Measurements from ENCODE around the gene POU2AF2. TPM values are rescaled to one million over a fixed set of nuclear protein-coding genes. Genes with fewer than 3 reads are reported as not detected.

POU2AF2 gene, protein sequence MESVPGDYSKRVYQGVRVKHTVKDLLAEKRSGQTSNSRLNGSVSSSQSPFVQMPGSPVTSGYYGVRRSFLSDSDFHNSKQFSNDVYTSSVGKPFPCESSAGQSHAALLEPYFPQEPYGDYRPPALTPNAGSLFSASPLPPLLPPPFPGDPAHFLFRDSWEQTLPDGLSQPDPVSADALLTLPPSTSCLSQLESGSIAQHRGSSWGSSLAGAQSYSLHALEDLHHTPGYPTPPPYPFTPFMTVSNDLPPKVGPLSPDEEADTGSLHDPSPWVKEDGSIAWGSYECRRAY
- not detected for total RNA-seq
- long read RNA-seq, result 0 reads

DNA sequence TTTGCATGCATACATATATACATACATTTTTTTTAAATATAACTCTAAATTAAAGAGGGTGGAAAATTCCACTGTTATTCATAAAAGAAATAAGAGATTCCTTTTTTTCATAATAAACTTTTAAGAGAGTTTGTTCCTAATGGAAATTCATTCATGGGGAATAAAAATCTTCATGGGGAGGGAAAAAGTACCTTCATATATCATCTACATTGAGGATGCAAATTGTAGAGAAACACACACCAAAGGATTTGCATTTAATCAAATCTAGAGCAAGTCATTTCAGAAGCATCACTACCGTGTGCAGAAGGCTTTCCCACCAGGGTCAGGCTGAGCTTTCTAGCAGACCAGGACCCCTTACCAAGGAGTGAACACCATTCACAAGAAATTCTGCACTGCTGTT, at the start of gene POU2AF2:
Gene POU2AF2 (plus strand): TSS at position 301 of the 400 bp plus-strand sequence. CDS start 129 bp downstream, outside the sequence.
- 75% methylated on average over 1 of the region's 1 CpG for WGBS (ENCODE audit: insufficient coverage, low coverage, low lambda C conversion rate, missing lambda C conversion rate)
- TF ChIP-seq, protein P1, sequence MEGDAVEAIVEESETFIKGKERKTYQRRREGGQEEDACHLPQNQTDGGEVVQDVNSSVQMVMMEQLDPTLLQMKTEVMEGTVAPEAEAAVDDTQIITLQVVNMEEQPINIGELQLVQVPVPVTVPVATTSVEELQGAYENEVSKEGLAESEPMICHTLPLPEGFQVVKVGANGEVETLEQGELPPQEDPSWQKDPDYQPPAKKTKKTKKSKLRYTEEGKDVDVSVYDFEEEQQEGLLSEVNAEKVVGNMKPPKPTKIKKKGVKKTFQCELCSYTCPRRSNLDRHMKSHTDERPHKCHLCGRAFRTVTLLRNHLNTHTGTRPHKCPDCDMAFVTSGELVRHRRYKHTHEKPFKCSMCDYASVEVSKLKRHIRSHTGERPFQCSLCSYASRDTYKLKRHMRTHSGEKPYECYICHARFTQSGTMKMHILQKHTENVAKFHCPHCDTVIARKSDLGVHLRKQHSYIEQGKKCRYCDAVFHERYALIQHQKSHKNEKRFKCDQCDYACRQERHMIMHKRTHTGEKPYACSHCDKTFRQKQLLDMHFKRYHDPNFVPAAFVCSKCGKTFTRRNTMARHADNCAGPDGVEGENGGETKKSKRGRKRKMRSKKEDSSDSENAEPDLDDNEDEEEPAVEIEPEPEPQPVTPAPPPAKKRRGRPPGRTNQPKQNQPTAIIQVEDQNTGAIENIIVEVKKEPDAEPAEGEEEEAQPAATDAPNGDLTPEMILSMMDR (IDR thresholded peaks at IDR 0.05), result no peak
- TF ChIP-seq POLR2A (IDR thresholded peaks at IDR 0.05), result no peak

DNA sequence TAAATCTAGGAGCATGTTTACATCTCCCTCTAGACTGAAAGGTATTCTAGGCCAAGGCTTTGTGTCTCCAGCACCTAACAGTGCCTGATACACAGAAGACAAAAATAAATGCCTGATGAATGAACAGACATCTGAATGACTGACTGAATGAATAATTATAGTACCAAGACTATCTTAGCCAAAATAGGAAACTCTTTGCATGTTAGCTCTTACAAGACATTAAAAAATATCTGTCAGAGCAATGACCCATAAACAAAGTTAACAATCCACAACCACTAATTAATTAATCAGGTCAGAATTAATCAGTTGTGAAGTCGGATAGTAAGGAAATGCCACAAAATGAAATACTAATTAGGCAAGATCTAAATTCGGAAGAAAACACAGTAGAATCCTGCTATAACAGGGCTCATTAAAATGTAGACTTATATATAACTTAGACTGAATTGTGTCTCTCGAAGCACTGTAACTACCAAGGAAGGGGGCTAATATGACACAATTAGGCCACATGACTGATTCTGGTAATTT, 45.5 kb upstream of the POU2AF2 start:
- H3K27ac ChIP-seq, result no peak overlapping the region
- DNase-seq (no peak), ATAC-seq (no peak)
- H3K4me1 ChIP-seq, result no peaks in the 10 kb centered on the region
- no peaks in the 10 kb centered on the region for H3K9me3 ChIP-seq
- intact Hi-C loops (cut with DNase I), result no loop called here
- no peak for TF ChIP-seq POLR2A (IDR thresholded peaks at IDR 0.05)
- TF ChIP-seq, protein P1 (IDR thresholded peaks at IDR 0.05), result no peak
- 40% methylated on average over 3 of the region's 3 CpGs for WGBS (ENCODE audit: insufficient coverage, low coverage, low lambda C conversion rate, missing lambda C conversion rate)
- no peaks in the 10 kb centered on the region for H3K36me3 ChIP-seq
- no peaks in the 10 kb centered on the region for H3K27me3 ChIP-seq
- H3K4me3 ChIP-seq, result no peak overlapping the region

More for the DNA sequence above, at the start of gene POU2AF2:
- Histone ChIP-seq H3K4me3 (no peak within 1 kb of the TSS), H3K4me1 (no peaks in the 10 kb centered on the region), H3K27ac (no peak within 1 kb of the TSS), H3K36me3 (no peaks in the 10 kb centered on the region), H3K27me3 (no peaks in the 10 kb centered on the region), H3K9me3 (no peaks in the 10 kb centered on the region)
- intact Hi-C loops (cut with DNase I), result no loop called here
- no peak for DNase-seq
- ATAC-seq, result no peak

DNA sequence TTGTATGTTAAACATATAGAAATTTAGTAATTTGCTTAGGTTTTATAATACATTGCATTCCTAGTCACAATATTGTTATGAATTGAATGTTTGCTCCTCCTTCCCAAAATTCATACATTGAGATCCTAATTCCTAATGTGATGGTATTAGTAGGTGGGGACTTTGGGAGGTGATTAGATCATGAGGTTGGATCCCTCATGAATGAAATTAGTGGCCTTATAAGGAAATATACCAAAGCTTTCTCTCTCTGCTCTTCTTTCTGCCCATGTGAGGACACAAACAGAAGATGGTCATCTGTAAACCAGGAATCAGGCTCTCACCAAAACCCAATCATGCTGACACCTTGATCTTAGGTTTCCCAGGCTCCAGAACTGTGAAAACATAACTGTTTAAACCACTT, 41.3 kb upstream of the POU2AF2 start:
- H3K27ac ChIP-seq, result no peak overlapping the region
- ATAC-seq, result no peak
- H3K4me3 ChIP-seq, result no peak overlapping the region
- intact Hi-C loops (cut with DNase I), result no loop called here
- no peaks in the 10 kb centered on the region for H3K4me1 ChIP-seq
- no peaks in the 10 kb centered on the region for H3K9me3 ChIP-seq
- no peak for DNase-seq
- H3K27me3 ChIP-seq, result no peaks in the 10 kb centered on the region
- no peaks in the 10 kb centered on the region for H3K36me3 ChIP-seq
- TF ChIP-seq, protein P1 (IDR thresholded peaks at IDR 0.05), result no peak
- TF ChIP-seq POLR2A (IDR thresholded peaks at IDR 0.05), result no peak

DNA sequence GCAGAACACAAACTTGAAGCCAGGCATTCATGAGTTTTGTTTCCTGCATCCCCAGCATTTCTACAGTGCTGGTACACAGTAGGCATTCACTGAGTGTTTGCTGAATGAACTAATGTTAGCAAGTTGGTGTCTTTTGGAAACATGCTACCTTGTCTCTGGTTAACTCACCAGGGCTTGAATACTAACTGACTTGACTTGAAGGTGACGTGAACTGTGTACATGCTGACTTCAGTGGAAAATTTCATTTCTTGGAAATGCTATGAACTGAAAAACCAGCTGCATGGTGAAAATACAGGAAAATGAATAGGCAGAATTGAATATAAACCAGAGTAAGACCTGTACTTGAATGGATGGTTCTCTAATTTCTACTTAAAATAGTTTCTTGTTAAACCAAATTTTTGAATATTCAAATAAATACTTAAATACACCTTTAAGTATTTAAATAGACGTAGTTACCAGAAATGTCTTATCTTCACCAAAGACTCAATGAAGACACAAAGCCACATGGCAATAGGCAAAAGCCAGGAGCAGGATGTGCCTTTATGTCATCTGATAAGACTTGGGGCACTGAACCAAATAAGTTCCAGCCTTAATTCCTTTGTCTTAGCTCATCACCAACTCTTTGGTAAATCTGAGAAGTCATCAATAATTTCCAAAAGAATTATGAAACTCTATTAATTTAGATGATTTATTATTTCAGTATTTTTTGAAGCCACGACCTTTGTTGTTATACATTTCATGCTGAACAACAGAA, 39.7 kb upstream of the POU2AF2 start:
- Histone ChIP-seq H3K9me3 (no peaks in the 10 kb centered on the region), H3K4me3 (no peak overlapping the region), H3K4me1 (no peaks in the 10 kb centered on the region), H3K27me3 (no peaks in the 10 kb centered on the region), H3K36me3 (no peaks in the 10 kb centered on the region), H3K27ac (no peak overlapping the region)
- WGBS (ENCODE audit: insufficient coverage, low coverage, low lambda C conversion rate, missing lambda C conversion rate), result 58% methylated on average over 3 of the region's 3 CpGs
- intact Hi-C loops (cut with DNase I), result no loop called here
- no peak for TF ChIP-seq POLR2A (IDR thresholded peaks at IDR 0.05)
- TF ChIP-seq, protein P1 (IDR thresholded peaks at IDR 0.05), result no peak
- DNase-seq, result no peak
- ATAC-seq, result no peak
